Hematopoietic multipotent progenitor cell treated with erythropoietin and hydrocortisone succinate and interleukin-3 and kit ligand, for 4 days (in vitro differentiated cells): ENCODE measurements around the gene TAF4.
A peak's percentile ranks its signal among the peaks of the same experiment; 100 is the strongest.

ENCODE experiments used
- DNase-seq: peaks from one replicate; pipeline ENCODE4 v3.0.0-alpha.2; 2015

The TAF4 gene

GRCh38 chr20:62055106-62055861 is 10.4 kb downstream of the TAF4 start:
- DNase-seq = no peak

- DNase-seq = no peak
These were observed 11.2 kb downstream of the TAF4 start for GRCh38 chr20:62054451-62054953.

- no peak for DNase-seq
These were observed 12.1 kb downstream of the TAF4 start for GRCh38 chr20:62053465-62054196.

GRCh38 chr20:62052842-62053464 is 12.7 kb downstream of the TAF4 start:
- no peak for DNase-seq

GRCh38 chr20:62052336-62052841 is 13.3 kb downstream of the TAF4 start:
- DNase-seq = no peak

- no peak for DNase-seq
These were observed 14.0 kb downstream of the TAF4 start for GRCh38 chr20:62051546-62052255.

- no peak for DNase-seq
These were observed 14.5 kb downstream of the TAF4 start for GRCh38 chr20:62051144-62051543.

GRCh38 chr20:62050166-62051120 is 15.2 kb downstream of the TAF4 start:
- peak; percentile 34 for DNase-seq

- DNase-seq = no peak
These were observed 16.1 kb downstream of the TAF4 start for GRCh38 chr20:62049342-62050165.

- no peak for DNase-seq
These were observed 16.8 kb downstream of the TAF4 start for GRCh38 chr20:62048821-62049291.

- no peak for DNase-seq
These were observed 17.3 kb downstream of the TAF4 start for GRCh38 chr20:62048346-62048761.

- DNase-seq = no peak
These were observed 17.9 kb downstream of the TAF4 start for GRCh38 chr20:62047666-62048345.

GRCh38 chr20:62046431-62046830 is 19.2 kb downstream of the TAF4 start:
- no peak for DNase-seq

GRCh38 chr20:62045529-62046285 is 20.0 kb downstream of the TAF4 start:
- no peak for DNase-seq

- no peak for DNase-seq
These were observed 20.6 kb downstream of the TAF4 start for GRCh38 chr20:62045118-62045517.

GRCh38 chr20:62044631-62045030 is 21.1 kb downstream of the TAF4 start:
- no peak for DNase-seq

- DNase-seq = no peak
These were observed 22.4 kb downstream of the TAF4 start for GRCh38 chr20:62043131-62043914.
